K562 (cell line): ENCODE data around the gene SNX27. TPM values are rescaled to one million over a fixed set of nuclear protein-coding genes. Genes with fewer than 3 reads are reported as not detected.

Experiments used
- ATAC-seq: fragments of 200-7000 bp; cut with Tn5 transposase; 3 replicates; pipeline ENCODE4 v1.9.1; 2020; ENCODE audit warnings: moderate library complexity
- BruUV-seq: library from RNA; stranded (reverse); fragments of 400-500 nt; replicated peaks from 2 replicates; lab custom pipeline; 2021; lab: Mats Ljungman, UMichigan
- CTCF ChIA-PET: fragments of 300-600 bp; formaldehyde crosslinking; extraction: SDS; loops from one replicate; lab custom pipeline; 2021; ENCODE audit warnings: low intra/inter-chr PET ratio; lab: Yijun Ruan, JAX
- POLR2A ChIA-PET: fragments of 300-600, 350-650 bp; sonication (Branson Sonifier 250); formaldehyde crosslinking; extraction: SDS; loops from one replicate; lab custom pipeline; 2021; ENCODE audit warnings: antibody characterized with exemption, inconsistent platforms; lab: Yijun Ruan, JAX
- DNase-seq, 4 experiments: peaks; one replicate each; pipeline versions ENCODE4 v3.0.0 to v3.0.0-alpha.2; 2011 to 2018; ENCODE audit warnings: low spot score in 3 of 4, mixed read lengths in 3 of 4; ENCODE audit errors: extremely low read depth in 1 of 4
- FAIRE-seq: peaks from 2 replicates; lab custom pipeline; 2011; peaks lifted over from hg19 to GRCh38; lab: Jason Lieb, UNC
- H2AFZ ChIP-seq: 2 replicates; pipeline ENCODE4 v1.6.0; 2011; ENCODE audit warnings: low read depth, low read length, control low read depth, inconsistent platforms
- H3K27ac ChIP-seq: fragments of 200-600 bp; 3 replicates; pipeline ENCODE4 v1.8.0; 2011; ENCODE audit warnings: low read depth, mild to moderate bottlenecking, control low read depth, inconsistent platforms, low read length, moderate library complexity, mixed read lengths; ENCODE audit errors: extremely low read depth
- H3K27me3 ChIP-seq, 2 experiments: fragments of 300-600 bp in 1 of 2; 2 replicates in 1 of 2; 3 replicates in 1 of 2; pipeline versions ENCODE4 v1.6.0 to v1.8.0; 2011; ENCODE audit warnings: inconsistent platforms in 2 of 2, low read length in 2 of 2, mild to moderate bottlenecking in 1 of 2, mixed read lengths in 1 of 2, moderate library complexity in 1 of 2; ENCODE audit not compliant: control insufficient read depth in 2 of 2, insufficient read depth in 2 of 2
- H3K36me3 ChIP-seq: fragments of 300-600 bp; 3 replicates; pipeline ENCODE4 v1.8.0; 2011; ENCODE audit warnings: mild to moderate bottlenecking, low read length, inconsistent platforms; ENCODE audit not compliant: control insufficient read depth, insufficient read depth
- H3K4me1 ChIP-seq, 2 experiments: fragments of 200-600 bp in 1 of 2; replicated peaks in 1 of 2; 2 replicates in 1 of 2; 3 replicates in 1 of 2; pipeline versions ENCODE4 v1.5.1 to v1.8.0; 2011; ENCODE audit warnings: inconsistent platforms in 2 of 2, low read length in 2 of 2, mild to moderate bottlenecking in 1 of 2, mixed read lengths in 1 of 2, moderate library complexity in 1 of 2; ENCODE audit not compliant: control insufficient read depth in 2 of 2, insufficient read depth in 2 of 2
- H3K4me2 ChIP-seq: 2 replicates; pipeline ENCODE4 v1.6.1; 2011; ENCODE audit warnings: low read length, control low read depth, inconsistent platforms, mixed read lengths; ENCODE audit not compliant: insufficient read depth
- H3K4me3 ChIP-seq: fragments of 200-600 bp; sonication (generic), shearing (Covaris generic); 2 replicates; pipeline ENCODE4 v1.5.1; 2016; ENCODE audit warnings: control low read depth, inconsistent platforms
- H3K79me2 ChIP-seq: fragments of 200-600 bp; 3 replicates; pipeline ENCODE4 v1.8.0; 2011; ENCODE audit warnings: low read length, inconsistent platforms; ENCODE audit not compliant: control insufficient read depth, insufficient read depth
- H3K9ac ChIP-seq, 2 experiments: 2 replicates each; pipeline versions ENCODE4 v1.6.0 to v1.6.1; 2011; ENCODE audit warnings: low read depth in 2 of 2, low read length in 2 of 2, control low read depth in 1 of 2, inconsistent platforms in 1 of 2, mild to moderate bottlenecking in 1 of 2, mixed read lengths in 1 of 2; ENCODE audit not compliant: insufficient read depth in 1 of 2
- H3K9me1 ChIP-seq: one replicate; pipeline ENCODE4 v1.6.0; 2011; ENCODE audit warnings: inconsistent platforms, mild to moderate bottlenecking, low read length, moderate library complexity; ENCODE audit not compliant: control insufficient read depth, insufficient read depth
- H3K9me3 ChIP-seq: replicated peaks from 2 replicates; pipeline ENCODE4 v1.5.1; 2011; ENCODE audit warnings: low read depth, low read length, inconsistent platforms; ENCODE audit not compliant: control insufficient read depth, insufficient read depth
- H4K20me1 ChIP-seq: replicated peaks from 2 replicates; pipeline ENCODE4 v1.6.1; 2011; ENCODE audit warnings: low read length, inconsistent platforms, mixed read lengths; ENCODE audit not compliant: control insufficient read depth, insufficient read depth
- HDAC3 ChIP-seq: fragments of 450-650 bp; IDR thresholded peaks from 2 replicates; pipeline ENCODE4 v1.6.1; 2018; ENCODE audit warnings: borderline replicate concordance, mild to moderate bottlenecking, moderate library complexity; ENCODE audit not compliant: partially characterized antibody
- LARP7 ChIP-seq: fragments of 450-650 bp; IDR thresholded peaks from 2 replicates; pipeline ENCODE4 v1.6.1; 2016
- MTA1 ChIP-seq: fragments of 450-650 bp; IDR thresholded peaks from 2 replicates; pipeline ENCODE4 v1.6.1; 2017; ENCODE audit warnings: borderline replicate concordance
- POU5F1 ChIP-seq: fragments of 150-350 bp; IDR thresholded peaks from 2 replicates; pipeline ENCODE4 v1.6.1; 2014; ENCODE audit warnings: borderline replicate concordance, low read length, low read depth, mild to moderate bottlenecking; ENCODE audit not compliant: partially characterized antibody
- SMARCA4 ChIP-seq: fragments of 450-650 bp; IDR thresholded peaks from 2 replicates; pipeline ENCODE4 v1.6.1; 2016
- ZNF407 ChIP-seq: fragments of 450-650 bp; IDR thresholded peaks from 2 replicates; pipeline ENCODE4 v1.6.1; 2016; ENCODE audit warnings: low read depth
- ZNF431 ChIP-seq: sonication (generic); formaldehyde crosslinking; IDR thresholded peaks from 2 replicates; pipeline ENCODE4 v1.8.0; 2022; ENCODE audit warnings: mild to moderate bottlenecking, missing genetic modification reagents
- ZNF76 ChIP-seq: fragments of 250-450 bp; sonication (Bioruptor Pico); IDR thresholded peaks from 2 replicates; pipeline ENCODE4 v1.4.0; 2020; ENCODE audit warnings: mild to moderate bottlenecking, moderate library complexity, borderline replicate concordance
- WGBS: fragments of 100-300 bp; shearing (Covaris generic); methylation state at CpG from one replicate; pipeline ENCODE4 v1.1.6; 2016; ENCODE audit warnings: low coverage, mixed read lengths; ENCODE audit not compliant: insufficient coverage; ENCODE audit errors: missing lambda C conversion rate; 5-methylcytosine and 5-hydroxymethylcytosine counted together
- in situ Hi-C: fragments of 300-500 bp; cut with MboI; formaldehyde crosslinking; loops from 4 replicates; pipeline ENCODE4 v1.15.0; 2018; ENCODE audit warnings: inconsistent platforms, mixed read lengths
- intact Hi-C: fragments of 100-400 bp; cut with micrococcal nuclease; formaldehyde crosslinking; loops from 2 replicates; pipeline ENCODE4 v1.14.2; 2022
- polyA plus RNA-seq, 8 experiments: library from polyadenylated mRNA; depleted of rRNA in 4 of 8; stranded (reverse) in 5 of 8; unstranded in 3 of 8; fragments of >200 nt; fragmentation: Nextera tagmentation in 2 of 8; fragmentation: Illumina TruSeq in 1 of 8; extraction: Ambion mirVana in 2 of 8; extraction: Trizol in 1 of 8; gene quantifications; 2 replicates each; pipeline versions ENCODE4 v1.2.1 to v1.2.3, GENCODE V29; 2011 to 2014; ENCODE audit warnings: inconsistent platforms in 1 of 8, missing spikeins in 1 of 8
- total RNA-seq, 7 experiments: library from RNA; depleted of rRNA in 6 of 7; stranded (reverse); fragments of >200 nt in 6 of 7; fragmentation: Illumina TruSeq in 2 of 7; extraction: Trizol in 2 of 7; gene quantifications; 2 replicates each; pipeline versions ENCODE4 v1.2.1 to v1.2.3, GENCODE V29; 2011 to 2021; ENCODE audit warnings: low replicate concordance in 1 of 7
- TF ChIP-seq, protein P1 (sequence below): fragments of 450-650 bp; IDR thresholded peaks from 2 replicates; pipeline ENCODE4 v1.6.1; 2016; ENCODE audit warnings: low read depth, mild to moderate bottlenecking, moderate library complexity

Gene SNX27
- total and polyA plus RNA-seq, 9 of the 15 experiments (the other 6 are each of a cell fraction or from before 2014, with no cell fraction given): 4.5 to 18.7 (median 10.1) TPM

- no peak for TF ChIP-seq ZNF407
- TF ChIP-seq SMARCA4: no peak
- TF ChIP-seq, protein P1, sequence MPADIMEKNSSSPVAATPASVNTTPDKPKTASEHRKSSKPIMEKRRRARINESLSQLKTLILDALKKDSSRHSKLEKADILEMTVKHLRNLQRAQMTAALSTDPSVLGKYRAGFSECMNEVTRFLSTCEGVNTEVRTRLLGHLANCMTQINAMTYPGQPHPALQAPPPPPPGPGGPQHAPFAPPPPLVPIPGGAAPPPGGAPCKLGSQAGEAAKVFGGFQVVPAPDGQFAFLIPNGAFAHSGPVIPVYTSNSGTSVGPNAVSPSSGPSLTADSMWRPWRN: no peak
- no peak for TF ChIP-seq ZNF431 (CRISPR knock-in tag)
- no peak for TF ChIP-seq HDAC3
- TF ChIP-seq POU5F1: no peak
- TF ChIP-seq MTA1: no peak
- TF ChIP-seq ZNF76: no peak
- no peak for TF ChIP-seq LARP7
- Histone ChIP-seq H2AFZ (no peak overlapping the region), H3K27ac (no peak overlapping the region), H3K36me3 (no peaks in the 10 kb centered on the region), H3K9me1 (no peaks in the 10 kb centered on the region), H3K4me2 (no peak overlapping the region), H3K4me3 (no peak overlapping the region), H3K9ac (no peak overlapping the region), H4K20me1 (0 out of 2 replicates have a peak, but pooled peaks cover 4% of the 10 kb centered on the region), H3K79me2 (no peaks in the 10 kb centered on the region), H3K27me3 (peaks cover 11 to 23% of the 10 kb centered on the region in 2 experiments), H3K4me1 (no peaks in the 10 kb centered on the region), H3K9me3 (no peaks in the 10 kb centered on the region)
- no peak for DNase-seq
- ChIA-PET CTCF (no interaction called here), POLR2A (interaction anchor here (1.0 to 1.4 kb wide), 2 partner anchors 17 to 19 kb away, joined by 3 to 4 read pairs; no protein-coding TSS in a partner anchor)
- WGBS: 0% methylated on average over 1 of the region's 1 CpG
- in situ Hi-C loops (no loop called here), intact Hi-C loops (no loop called here)
- no peak for ATAC-seq
- no TSS peak for BruUV-seq
- peak; percentile 51 for FAIRE-seq
Measured at GRCh38 chr1:151562661-151563060, 49.2 kb upstream of the SNX27 start.
